HG03135 (cell line): ENCODE data around the gene SWSAP1.

Experiments used
- ATAC-seq: cut with Tn5 transposase; IDR thresholded peaks from one replicate; pipeline ENCODE4 v1.9.1; 2021; ENCODE audit warnings: mild to moderate bottlenecking, moderate library complexity; ENCODE audit not compliant: unreplicated experiment

Gene SWSAP1

GRCh38 chr19:11408591-11408990 is 34.1 kb downstream of the SWSAP1 start:
- no peak for ATAC-seq

GRCh38 chr19:11410682-11411081 is 36.2 kb downstream of the SWSAP1 start:
- no peak for ATAC-seq

- ATAC-seq: no peak
Measured at GRCh38 chr19:11414544-11414943, 40.1 kb downstream of the SWSAP1 start.

GRCh38 chr19:11416346-11417052 is 42.0 kb downstream of the SWSAP1 start:
- no peak for ATAC-seq

- no peak for ATAC-seq
Measured at GRCh38 chr19:11418094-11418548, 43.7 kb downstream of the SWSAP1 start.

GRCh38 chr19:11418549-11419506 is 44.4 kb downstream of the SWSAP1 start, which contains the start of gene RGL3:
RGL3 (minus strand) TSS chr19:11419314; CDS start chr19:11419278, 36 bp downstream.
- ATAC-seq: no peak

- ATAC-seq: no peak
Measured at GRCh38 chr19:11420429-11421370, 46.2 kb downstream of the SWSAP1 start.

- peak; percentile 28 for ATAC-seq
Measured at GRCh38 chr19:11421371-11422098, 47.1 kb downstream of the SWSAP1 start.

- ATAC-seq: peak; percentile 62
Measured at GRCh38 chr19:11422163-11423065, 47.9 kb downstream of the SWSAP1 start.

- no peak for ATAC-seq
Measured at GRCh38 chr19:11423164-11423790, 48.8 kb downstream of the SWSAP1 start.

GRCh38 chr19:11423791-11424181 is 49.3 kb downstream of the SWSAP1 start:
- no peak for ATAC-seq
